Measurements from ENCODE around the gene RARG.
"Not testable (repeated sequence)": the region's sequence is repeated elsewhere in the genome, so short reads cannot be mapped to it uniquely, and the experiment has no call there.

The RARG gene

DNA sequence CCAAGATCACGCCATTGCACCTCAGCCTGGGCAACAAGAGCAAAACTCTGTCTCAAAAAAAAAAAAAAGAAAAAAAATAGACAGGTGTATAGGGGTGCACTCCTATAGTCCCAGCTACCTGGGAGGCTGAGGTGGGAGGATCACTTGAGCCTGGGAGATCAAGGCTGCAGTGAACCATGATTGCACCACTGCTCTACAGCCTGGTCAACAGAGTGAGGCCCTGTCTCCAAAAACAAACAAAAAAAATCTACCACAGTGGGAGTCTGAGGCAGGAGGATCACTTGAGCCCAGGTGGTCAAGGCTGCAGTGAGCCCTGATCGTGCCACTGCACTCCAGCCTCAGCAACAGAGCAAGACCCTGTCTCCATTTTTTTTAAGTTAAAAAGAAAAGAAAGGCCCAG, 69.0 kb downstream of the RARG start:
- FAIRE-seq: not testable (repeated sequence)

DNA sequence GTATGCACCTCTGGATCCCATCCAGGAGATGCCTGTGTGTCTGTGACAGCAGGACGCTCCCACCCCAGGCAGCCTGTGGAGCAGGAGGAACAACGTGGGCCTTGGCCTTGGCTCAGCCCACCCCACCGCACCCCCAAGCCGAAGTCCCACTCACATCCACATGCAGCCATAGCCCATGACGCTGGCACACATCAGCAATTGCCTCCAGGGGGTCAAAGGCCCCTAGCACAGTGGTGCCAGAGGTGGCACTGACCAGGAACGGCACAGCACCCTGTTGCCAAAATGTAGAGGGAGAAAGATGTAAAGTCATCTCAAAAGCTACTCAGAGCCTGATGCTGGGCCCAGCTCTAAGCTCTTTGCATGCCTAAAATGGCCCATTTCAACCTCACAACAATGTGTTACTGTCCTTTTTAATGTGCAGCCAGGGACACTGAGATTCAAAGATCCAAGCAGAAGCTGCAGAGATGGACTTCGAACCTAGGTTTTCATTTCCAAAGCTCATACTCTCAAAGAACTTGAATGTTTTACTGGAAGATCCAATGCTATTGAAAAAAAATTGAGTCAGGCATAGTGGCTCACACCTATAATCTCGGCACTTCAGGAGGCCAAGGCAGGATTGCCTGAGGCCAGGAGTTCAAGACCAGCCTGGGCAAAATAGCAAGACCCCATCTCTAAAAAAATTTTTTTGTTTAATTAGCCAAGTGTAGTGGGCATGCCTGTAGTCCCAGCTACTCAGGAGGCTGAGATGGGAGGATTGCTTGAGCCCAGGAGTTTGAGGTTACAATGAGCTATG, 70.7 kb downstream of the RARG start:
- FAIRE-seq: no peak

DNA sequence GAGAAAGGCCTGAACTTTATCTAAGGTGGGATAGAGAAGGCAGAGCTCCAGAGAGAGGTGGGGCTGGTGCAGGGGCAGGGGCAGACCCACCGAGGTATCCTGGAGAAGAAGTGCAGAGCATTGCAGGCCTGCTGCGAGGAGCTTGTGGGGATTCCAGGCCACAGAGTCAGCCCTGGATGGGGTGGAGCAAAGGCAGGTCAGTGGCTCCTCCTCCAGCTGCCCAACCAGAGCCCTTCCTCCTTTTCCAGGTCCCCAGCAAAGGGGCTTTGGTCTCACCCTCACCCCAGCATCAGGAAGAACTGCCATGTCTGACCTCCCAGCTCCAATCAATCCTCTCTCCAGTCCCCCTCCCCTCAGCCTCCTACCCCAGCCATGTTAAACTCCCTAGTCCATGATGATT, 71.3 kb downstream of the RARG start:
- FAIRE-seq: no peak

Data from TTC549 (cell line).